Suppressor macrophage treated with lipopolysaccharide for 4 hours (primary cell): ENCODE measurements around the gene EPSTI1.

Source experiments
- DNase-seq: peaks from one replicate; pipeline ENCODE4 v3.0.0-alpha.2; 2020

EPSTI1 gene

GRCh38 chr13:42970824-42971690 lies 21.0 kb downstream of the EPSTI1 start:
- peak; percentile 66 for DNase-seq

- peak; percentile 79 for DNase-seq
These were observed 22.4 kb downstream of the EPSTI1 start for GRCh38 chr13:42969565-42970172.

- no peak for DNase-seq
These were observed 23.1 kb downstream of the EPSTI1 start for GRCh38 chr13:42968906-42969305.

- DNase-seq: no peak
These were observed 24.4 kb downstream of the EPSTI1 start for GRCh38 chr13:42967660-42968059.

GRCh38 chr13:42965281-42965680 lies 26.8 kb downstream of the EPSTI1 start:
- DNase-seq: no peak

GRCh38 chr13:42964761-42965161 lies 27.3 kb downstream of the EPSTI1 start:
- no peak for DNase-seq

GRCh38 chr13:42959615-42960014 lies 32.4 kb downstream of the EPSTI1 start:
- no peak for DNase-seq

GRCh38 chr13:42957881-42958280 lies 34.2 kb downstream of the EPSTI1 start:
- DNase-seq: no peak

- DNase-seq: no peak
These were observed 41.9 kb downstream of the EPSTI1 start for GRCh38 chr13:42950181-42950580.

- no peak for DNase-seq
These were observed 44.1 kb downstream of the EPSTI1 start for GRCh38 chr13:42947925-42948324.

- peak; percentile 18 for DNase-seq
These were observed 45.1 kb downstream of the EPSTI1 start for GRCh38 chr13:42946927-42947326.

GRCh38 chr13:42929886-42930535 lies 62.0 kb downstream of the EPSTI1 start:
- no peak for DNase-seq

- no peak for DNase-seq
These were observed 65.5 kb downstream of the EPSTI1 start for GRCh38 chr13:42926555-42926954.

GRCh38 chr13:42926043-42926442 lies 66.0 kb downstream of the EPSTI1 start:
- DNase-seq: no peak

- DNase-seq: no peak
These were observed 66.4 kb downstream of the EPSTI1 start for GRCh38 chr13:42925626-42926025.

- DNase-seq: no peak
These were observed 67.7 kb downstream of the EPSTI1 start for GRCh38 chr13:42924344-42924743.

- DNase-seq: no peak
These were observed 84.3 kb downstream of the EPSTI1 start for GRCh38 chr13:42907745-42908144.

- DNase-seq: no peak
These were observed 85.8 kb downstream of the EPSTI1 start for GRCh38 chr13:42906257-42906656.

GRCh38 chr13:42905579-42905978 lies 86.5 kb downstream of the EPSTI1 start:
- DNase-seq: no peak

GRCh38 chr13:42899266-42899665 lies 92.8 kb downstream of the EPSTI1 start:
- peak; percentile 20 for DNase-seq

GRCh38 chr13:42895776-42896175 lies 96.3 kb downstream of the EPSTI1 start:
- peak; percentile 64 for DNase-seq

GRCh38 chr13:42894765-42895243 lies 97.2 kb downstream of the EPSTI1 start:
- DNase-seq: no peak

GRCh38 chr13:42893214-42893671 lies 98.8 kb downstream of the EPSTI1 start:
- peak; percentile 32 for DNase-seq

GRCh38 chr13:42892760-42893159 lies 99.3 kb downstream of the EPSTI1 start:
- DNase-seq: peak; percentile 75
